Fibroblast of gingiva (primary cell): ENCODE measurements around the gene IFNA21.
A peak's percentile ranks its signal among the peaks of the same experiment; 100 is the strongest.
"Not testable (repeated sequence)": the region's sequence is repeated elsewhere in the genome, so short reads cannot be mapped to it uniquely, and the experiment has no call there.

Source experiments
- DNase-seq: peaks from one replicate; pipeline ENCODE4 v3.0.0-alpha.2; 2011; ENCODE audit warnings: low read depth

The IFNA21 gene

GRCh38 chr9:21141427-21141882 lies 25.0 kb downstream of the IFNA21 start, which contains the start of gene IFNW1:
TSS of gene IFNW1 (minus strand) at chr9:21141832. CDS start at chr9:21141570, 262 bp downstream.
- peak; percentile 10 for DNase-seq

DNA sequence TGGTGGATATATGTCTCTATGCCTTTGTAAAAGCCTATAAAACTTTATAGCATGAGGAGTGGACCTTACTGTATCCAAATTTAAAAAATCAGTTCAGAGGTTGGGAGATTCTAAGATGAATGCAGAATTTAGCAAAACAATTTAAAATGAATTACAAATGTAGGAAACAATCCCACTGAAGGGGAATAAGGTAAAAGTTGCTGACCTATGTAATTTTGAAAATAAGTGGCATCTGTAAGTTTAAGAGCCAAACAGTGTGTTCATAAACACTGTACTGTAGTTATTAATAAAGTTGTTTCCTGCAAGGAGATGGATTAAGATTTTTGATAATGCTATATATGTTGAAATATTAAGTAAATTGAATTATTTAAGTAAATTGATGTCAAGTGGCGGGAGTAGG lies 29.4 kb downstream of the IFNA21 start:
- DNase-seq, result no peak

- DNase-seq, result no peak
These were observed 30.7 kb downstream of the IFNA21 start for GRCh38 chr9:21135736-21136135.

GRCh38 chr9:21128186-21128585 lies 38.3 kb downstream of the IFNA21 start:
- not testable (repeated sequence) for DNase-seq

DNA sequence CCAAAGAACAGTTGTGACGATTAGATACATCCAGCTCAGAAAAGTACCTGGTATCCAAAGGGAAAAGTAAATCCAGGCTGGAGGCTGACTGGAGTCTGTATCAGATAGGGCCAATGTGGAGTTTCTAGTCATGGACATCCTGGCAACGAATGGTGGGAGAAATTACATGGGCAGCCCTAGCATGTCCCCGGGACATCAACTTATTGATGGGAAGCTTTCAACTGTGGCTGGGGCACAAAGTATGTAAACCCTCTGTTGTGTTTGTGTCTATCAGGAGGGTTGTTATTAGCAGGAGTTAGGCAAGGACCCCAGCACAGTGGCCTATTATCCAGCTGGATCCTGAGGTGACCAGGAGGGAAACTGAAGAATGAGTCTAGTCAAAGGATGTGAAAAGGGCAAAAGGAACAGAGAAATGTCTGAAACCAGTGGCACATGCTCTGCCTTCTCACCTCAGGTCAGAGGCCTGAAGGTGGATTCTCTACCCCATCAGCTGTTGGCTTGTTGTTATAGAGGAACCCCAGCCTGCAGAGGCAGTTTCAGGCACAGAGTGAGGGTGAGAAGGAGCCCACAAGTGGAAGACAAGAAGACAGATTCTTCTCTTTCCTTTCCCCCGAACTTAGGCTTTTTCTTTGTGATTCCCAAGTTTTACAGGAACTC lies 44.7 kb downstream of the IFNA21 start:
- no peak for DNase-seq

- no peak for DNase-seq
These were observed 45.4 kb downstream of the IFNA21 start for GRCh38 chr9:21121079-21121478.

GRCh38 chr9:21119093-21119770 lies 47.2 kb downstream of the IFNA21 start:
- no peak for DNase-seq
